ENCODE results near the gene RANBP10.

Gene RANBP10

DNA sequence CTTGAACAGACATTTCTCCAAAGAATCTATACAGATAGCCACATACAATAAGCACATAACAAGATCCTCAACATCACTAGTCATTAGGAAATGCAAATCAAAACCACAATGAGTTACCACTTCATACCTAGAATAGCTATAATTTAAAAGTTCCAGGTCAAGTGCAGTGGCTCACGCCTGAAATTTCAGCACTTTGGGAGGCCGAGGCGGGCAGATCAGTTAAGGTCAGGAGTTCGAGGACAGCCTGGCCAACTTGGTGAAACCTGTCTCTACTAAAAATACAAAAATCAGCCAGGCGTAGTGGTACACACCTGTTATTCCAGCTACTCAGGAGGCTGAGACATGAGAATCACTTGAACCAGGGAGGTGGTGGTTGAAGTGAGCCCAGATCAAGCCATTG lies 19.9 kb downstream of the RANBP10 start:
- TF ChIP-seq SNAI2 (CRISPR knock-in tag; IDR thresholded peaks at IDR 0.05): no peak
- no peak for ATAC-seq

DNA sequence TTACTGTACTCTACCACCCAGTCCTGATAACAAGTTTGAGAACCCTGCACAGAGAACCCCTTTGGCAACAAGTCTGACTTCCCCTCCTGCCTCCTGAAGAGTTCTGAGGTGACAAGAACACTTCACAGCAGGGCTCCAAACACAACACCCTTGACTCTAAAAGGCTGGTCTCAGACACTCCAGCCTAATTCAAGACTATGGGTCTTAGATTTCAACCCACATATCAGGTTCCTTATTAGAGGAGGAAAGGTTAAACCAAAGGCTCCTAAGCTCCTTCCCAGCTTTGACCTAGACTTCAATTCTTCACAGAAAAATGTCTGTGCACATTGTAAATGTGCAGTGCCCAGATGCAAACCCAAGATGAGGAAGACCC lies 23.0 kb downstream of the RANBP10 start:
- ATAC-seq: no peak
- TF ChIP-seq ISL1 (CRISPR knock-in tag; IDR thresholded peaks at IDR 0.05): no peak

GRCh38 chr16:67782567-67783352 lies 23.6 kb downstream of the RANBP10 start:
- TF ChIP-seq ARNTL (CRISPR knock-in tag; IDR thresholded peaks at IDR 0.05; ENCODE audit: borderline replicate concordance, low read depth): no peak
- TF ChIP-seq ZFP30 (CRISPR knock-in tag; IDR thresholded peaks at IDR 0.05): no peak
- TF ChIP-seq ZFP3 (CRISPR knock-in tag; IDR thresholded peaks at IDR 0.05): no peak
- no peak for TF ChIP-seq CSDC2 (CRISPR knock-in tag; IDR thresholded peaks at IDR 0.05)
- TF ChIP-seq, protein P1, sequence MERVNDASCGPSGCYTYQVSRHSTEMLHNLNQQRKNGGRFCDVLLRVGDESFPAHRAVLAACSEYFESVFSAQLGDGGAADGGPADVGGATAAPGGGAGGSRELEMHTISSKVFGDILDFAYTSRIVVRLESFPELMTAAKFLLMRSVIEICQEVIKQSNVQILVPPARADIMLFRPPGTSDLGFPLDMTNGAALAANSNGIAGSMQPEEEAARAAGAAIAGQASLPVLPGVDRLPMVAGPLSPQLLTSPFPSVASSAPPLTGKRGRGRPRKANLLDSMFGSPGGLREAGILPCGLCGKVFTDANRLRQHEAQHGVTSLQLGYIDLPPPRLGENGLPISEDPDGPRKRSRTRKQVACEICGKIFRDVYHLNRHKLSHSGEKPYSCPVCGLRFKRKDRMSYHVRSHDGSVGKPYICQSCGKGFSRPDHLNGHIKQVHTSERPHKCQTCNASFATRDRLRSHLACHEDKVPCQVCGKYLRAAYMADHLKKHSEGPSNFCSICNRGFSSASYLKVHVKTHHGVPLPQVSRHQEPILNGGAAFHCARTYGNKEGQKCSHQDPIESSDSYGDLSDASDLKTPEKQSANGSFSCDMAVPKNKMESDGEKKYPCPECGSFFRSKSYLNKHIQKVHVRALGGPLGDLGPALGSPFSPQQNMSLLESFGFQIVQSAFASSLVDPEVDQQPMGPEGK (CRISPR knock-in tag; IDR thresholded peaks at IDR 0.05; ENCODE audit: borderline replicate concordance): no peak
- no peak for TF ChIP-seq ISL1 (CRISPR knock-in tag; IDR thresholded peaks at IDR 0.05)
- no peak for TF ChIP-seq ZNF8 (CRISPR knock-in tag; IDR thresholded peaks at IDR 0.05)
- no peak for TF ChIP-seq ESRRG (CRISPR knock-in tag; IDR thresholded peaks at IDR 0.05)
- no peak for TF ChIP-seq CREB5 (CRISPR knock-in tag; IDR thresholded peaks at IDR 0.05; ENCODE audit: low read depth)
- TF ChIP-seq, protein P2, sequence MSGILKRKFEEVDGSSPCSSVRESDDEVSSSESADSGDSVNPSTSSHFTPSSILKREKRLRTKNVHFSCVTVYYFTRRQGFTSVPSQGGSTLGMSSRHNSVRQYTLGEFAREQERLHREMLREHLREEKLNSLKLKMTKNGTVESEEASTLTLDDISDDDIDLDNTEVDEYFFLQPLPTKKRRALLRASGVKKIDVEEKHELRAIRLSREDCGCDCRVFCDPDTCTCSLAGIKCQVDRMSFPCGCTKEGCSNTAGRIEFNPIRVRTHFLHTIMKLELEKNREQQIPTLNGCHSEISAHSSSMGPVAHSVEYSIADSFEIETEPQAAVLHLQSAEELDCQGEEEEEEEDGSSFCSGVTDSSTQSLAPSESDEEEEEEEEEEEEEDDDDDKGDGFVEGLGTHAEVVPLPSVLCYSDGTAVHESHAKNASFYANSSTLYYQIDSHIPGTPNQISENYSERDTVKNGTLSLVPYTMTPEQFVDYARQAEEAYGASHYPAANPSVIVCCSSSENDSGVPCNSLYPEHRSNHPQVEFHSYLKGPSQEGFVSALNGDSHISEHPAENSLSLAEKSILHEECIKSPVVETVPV (CRISPR knock-in tag; IDR thresholded peaks at IDR 0.05): no peak
- no peak for TF ChIP-seq ZNF70 (CRISPR knock-in tag; IDR thresholded peaks at IDR 0.05)
- no peak for TF ChIP-seq ZNF565 (CRISPR knock-in tag; conservative IDR thresholded peaks at IDR 0.05; ENCODE audit: low read depth)
- no peak for TF ChIP-seq SNAI2 (CRISPR knock-in tag; IDR thresholded peaks at IDR 0.05)
- no peak for ATAC-seq

- no peak for TF ChIP-seq ZFP30 (CRISPR knock-in tag; IDR thresholded peaks at IDR 0.05)
- no peak for TF ChIP-seq ZNF70 (CRISPR knock-in tag; IDR thresholded peaks at IDR 0.05)
- no peak for TF ChIP-seq TCF4 (CRISPR knock-in tag; IDR thresholded peaks at IDR 0.05; ENCODE audit: borderline replicate concordance)
- TF ChIP-seq, protein P2 (CRISPR knock-in tag; IDR thresholded peaks at IDR 0.05): no peak
- TF ChIP-seq POU6F1 (CRISPR knock-in tag; IDR thresholded peaks at IDR 0.05; ENCODE audit: borderline replicate concordance, low read depth): no peak
- TF ChIP-seq ZNF565 (CRISPR knock-in tag; conservative IDR thresholded peaks at IDR 0.05; ENCODE audit: low read depth): no peak
- no peak for TF ChIP-seq RARB (CRISPR knock-in tag; IDR thresholded peaks at IDR 0.05)
- TF ChIP-seq OSR1 (CRISPR knock-in tag; IDR thresholded peaks at IDR 0.05): no peak
- no peak for TF ChIP-seq BACH2 (CRISPR knock-in tag; IDR thresholded peaks at IDR 0.05; ENCODE audit: borderline replicate concordance)
- TF ChIP-seq GLIS3 (CRISPR knock-in tag; IDR thresholded peaks at IDR 0.05): no peak
- TF ChIP-seq CSDC2 (CRISPR knock-in tag; IDR thresholded peaks at IDR 0.05): no peak
- TF ChIP-seq CREB5 (CRISPR knock-in tag; IDR thresholded peaks at IDR 0.05; ENCODE audit: low read depth): no peak
- TF ChIP-seq, protein P1 (CRISPR knock-in tag; IDR thresholded peaks at IDR 0.05; ENCODE audit: borderline replicate concordance): no peak
- no peak for TF ChIP-seq ZNF8 (CRISPR knock-in tag; IDR thresholded peaks at IDR 0.05)
- ATAC-seq: no peak
Measured at GRCh38 chr16:67781565-67781921, 24.8 kb downstream of the RANBP10 start.

All from SK-N-SH treated with all-trans-retinoic acid at 6 μM for 48 hours (cell line).